Measurements from ENCODE around the gene CARD11.

DNA sequence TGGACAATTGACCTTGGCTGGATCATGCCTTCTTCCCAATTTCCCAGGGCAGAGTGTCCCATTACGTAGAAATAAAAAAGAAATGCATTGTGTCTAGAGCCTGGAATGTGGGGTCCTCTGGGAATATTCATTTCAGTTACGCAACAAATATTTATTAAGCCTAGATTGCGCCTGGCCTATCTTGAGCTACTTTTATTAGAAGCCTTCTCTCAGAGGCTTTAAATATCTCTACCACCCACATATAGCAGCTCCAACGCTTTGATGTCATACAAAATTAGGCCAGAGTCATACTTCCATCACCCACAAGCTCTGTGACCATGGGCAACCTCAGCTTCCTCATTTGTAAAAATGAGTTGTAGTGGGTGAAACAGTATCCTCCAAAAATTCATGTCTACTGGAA is 24.9 kb upstream of the CARD11 start:
- no peak for TF ChIP-seq POLR2A (IDR thresholded peaks at IDR 0.05)
- TF ChIP-seq CTCF (IDR thresholded peaks at IDR 0.05): no peak

Measured in ovary (tissue), 3 donors.